ENCODE data around the gene SECISBP2. TPM values are rescaled to one million over a fixed set of nuclear protein-coding genes. Genes with fewer than 3 reads are reported as not detected.

Gene SECISBP2
- total and polyA plus RNA-seq, 2 of the 13 experiments (the other 11 are each of a cell fraction or from before 2014, with no cell fraction given) = 32.4 to 38.0 TPM

DNA sequence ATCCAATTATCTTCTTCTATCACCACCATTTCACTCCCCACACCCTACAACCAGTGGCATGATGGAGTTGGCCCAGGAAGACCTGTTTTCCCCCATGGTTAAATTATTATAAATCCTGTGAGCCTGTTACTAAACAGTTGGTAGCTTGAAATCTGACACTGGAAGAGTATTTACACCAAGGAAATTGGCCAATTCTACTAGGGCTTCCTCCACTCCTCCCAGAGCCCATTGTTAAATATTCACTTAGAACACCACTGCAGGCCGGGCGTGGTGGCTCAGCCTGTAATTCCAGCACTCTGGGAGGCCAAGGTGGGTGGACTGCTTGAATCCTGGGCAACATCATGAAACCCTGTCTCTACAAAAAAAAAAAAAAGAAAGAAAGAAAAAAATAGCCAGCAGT is 39.7 kb upstream of the SECISBP2 start:
- Histone ChIP-seq H3K9ac (ENCODE audit: insufficient read depth, low read depth, low read length) (no peak overlapping the region), H3K27me3 (ENCODE audit: control insufficient read depth in 1 of 2, insufficient read depth in 2 of 2, low read length in 2 of 2) (no peaks in the 10 kb centered on the region), H3K4me2 (ENCODE audit: low read depth, low read length) (no peak overlapping the region), H3K36me3 (replicated peaks in 1 of 2; ENCODE audit: control insufficient read depth in 1 of 2, insufficient read depth in 2 of 2, low read length in 2 of 2) (no peaks in the 10 kb centered on the region), H3K27ac (ENCODE audit: extremely low read length, insufficient read depth, low read length) (no peak overlapping the region), H3K4me3 (replicated peaks in 1 of 3; ENCODE audit: insufficient read depth in 1 of 3, low read depth in 2 of 3, low read length in 3 of 3) (no peak overlapping the region), H3K4me1 (ENCODE audit: insufficient read depth, low read length) (no peaks in the 10 kb centered on the region), H3K79me2 (ENCODE audit: insufficient read depth, low read length) (no peaks in the 10 kb centered on the region), H3K9me3 (ENCODE audit: low read length) (peaks cover 20% of the 10 kb centered on the region), H4K20me1 (ENCODE audit: insufficient read depth, low read length) (no peaks in the 10 kb centered on the region), H2AFZ (ENCODE audit: low read length) (no peak overlapping the region)
- intact Hi-C loops (cut with micrococcal nuclease; ENCODE audit: unreplicated experiment) = no loop called here
- ATAC-seq (no peak), DNase-seq (ENCODE audit: low spot score) (no peak), FAIRE-seq (no peak)
- BruUV-seq (replicated peaks) = no TSS peak
- POLR2A ChIA-PET = no interaction called here
- no peak for TF ChIP-seq HOXA9 (CRISPR knock-in tag; IDR thresholded peaks at IDR 0.05; ENCODE audit: borderline replicate concordance)
- TF ChIP-seq, protein P1, sequence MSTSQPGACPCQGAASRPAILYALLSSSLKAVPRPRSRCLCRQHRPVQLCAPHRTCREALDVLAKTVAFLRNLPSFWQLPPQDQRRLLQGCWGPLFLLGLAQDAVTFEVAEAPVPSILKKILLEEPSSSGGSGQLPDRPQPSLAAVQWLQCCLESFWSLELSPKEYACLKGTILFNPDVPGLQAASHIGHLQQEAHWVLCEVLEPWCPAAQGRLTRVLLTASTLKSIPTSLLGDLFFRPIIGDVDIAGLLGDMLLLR (CRISPR knock-in tag; IDR thresholded peaks at IDR 0.05) = no peak
- TF ChIP-seq SNAPC2 (CRISPR knock-in tag; IDR thresholded peaks at IDR 0.05) = no peak
- TF ChIP-seq TARDBP (CRISPR knock-in tag; IDR thresholded peaks at IDR 0.05) = no peak
- TF ChIP-seq, protein P2, sequence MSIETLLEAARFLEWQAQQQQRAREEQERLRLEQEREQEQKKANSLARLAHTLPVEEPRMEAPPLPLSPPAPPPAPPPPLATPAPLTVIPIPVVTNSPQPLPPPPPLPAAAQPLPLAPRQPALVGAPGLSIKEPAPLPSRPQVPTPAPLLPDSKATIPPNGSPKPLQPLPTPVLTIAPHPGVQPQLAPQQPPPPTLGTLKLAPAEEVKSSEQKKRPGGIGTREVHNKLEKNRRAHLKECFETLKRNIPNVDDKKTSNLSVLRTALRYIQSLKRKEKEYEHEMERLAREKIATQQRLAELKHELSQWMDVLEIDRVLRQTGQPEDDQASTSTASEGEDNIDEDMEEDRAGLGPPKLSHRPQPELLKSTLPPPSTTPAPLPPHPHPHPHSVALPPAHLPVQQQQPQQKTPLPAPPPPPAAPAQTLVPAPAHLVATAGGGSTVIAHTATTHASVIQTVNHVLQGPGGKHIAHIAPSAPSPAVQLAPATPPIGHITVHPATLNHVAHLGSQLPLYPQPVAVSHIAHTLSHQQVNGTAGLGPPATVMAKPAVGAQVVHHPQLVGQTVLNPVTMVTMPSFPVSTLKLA (IDR thresholded peaks at IDR 0.05) = no peak
- TF ChIP-seq NKX3-1 (CRISPR knock-in tag; IDR thresholded peaks at IDR 0.05) = no peak
- in situ Hi-C loops (cut with HindIII; ENCODE audit: extremely low pct_ligation_motif_present, low pct_unique_long_range_greater_than_20kb) = no loop called here
- CTCF ChIA-PET (ENCODE audit: low intra/inter-chr PET ratio, low total read pairs) = interaction anchor here (1.4 kb wide), 1 partner anchor 107 kb away, joined by 3 read pairs; no protein-coding TSS in a partner anchor
- 92% methylated on average over 2 of the region's 2 CpGs for WGBS (ENCODE audit: low lambda C conversion rate)
